SJSA1 (cell line): ENCODE measurements around the gene CLIC5. TPM values are rescaled to one million over a fixed set of nuclear protein-coding genes. Genes with fewer than 3 reads are reported as not detected.
A peak's percentile ranks its signal among the peaks of the same experiment; 100 is the strongest.

Source experiments
- DNase-seq, 2 experiments: peaks; one replicate each; pipeline ENCODE4 v3.0.0-alpha.2; 2015 to 2020; ENCODE audit warnings: low spot score in 2 of 2, low read depth in 1 of 2
- H3K27ac ChIP-seq: fragments of 250-450 bp; sonication (Bioruptor Pico); 2 replicates; pipeline ENCODE4 v1.5.1; 2020; ENCODE audit warnings: mild to moderate bottlenecking, moderate library complexity
- H3K27me3 ChIP-seq: fragments of 250-450 bp; sonication (Bioruptor Pico); replicated peaks from 2 replicates; pipeline ENCODE4 v1.5.1; 2020; ENCODE audit warnings: mild to moderate bottlenecking, moderate library complexity
- H3K36me3 ChIP-seq: fragments of 250-450 bp; sonication (Bioruptor Pico); 2 replicates; pipeline ENCODE4 v1.5.1; 2020; ENCODE audit warnings: mild to moderate bottlenecking
- H3K4me1 ChIP-seq: fragments of 250-450 bp; sonication (Bioruptor Pico); replicated peaks from 2 replicates; pipeline ENCODE4 v1.6.1; 2021; ENCODE audit warnings: mild to moderate bottlenecking
- H3K4me3 ChIP-seq: fragments of 250-450 bp; sonication (Bioruptor Pico); 2 replicates; pipeline ENCODE4 v1.5.1; 2020; ENCODE audit warnings: mild to moderate bottlenecking
- H3K9me3 ChIP-seq: fragments of 250-450 bp; sonication (Bioruptor Pico); replicated peaks from 2 replicates; pipeline ENCODE4 v1.5.1; 2020; ENCODE audit warnings: mild to moderate bottlenecking
- total RNA-seq: library from RNA; depleted of rRNA; stranded (reverse); fragments of >200 nt; shearing (Covaris generic); gene quantifications from 2 replicates; pipeline ENCODE4 v1.2.3, GENCODE V29; 2014

CLIC5 gene
- total RNA-seq, 1 experiment from 2014 or later, result 1.2 TPM

GRCh38 chr6:45959534-45960145 is 56.0 kb downstream of the CLIC5 start:
- DNase-seq, result peak in 1 of 2 experiments; percentile 40
- H3K36me3 ChIP-seq, result no peaks in the 10 kb centered on the region
- no peak overlapping the region for H3K4me3 ChIP-seq
- no peaks in the 10 kb centered on the region for H3K27me3 ChIP-seq
- peaks cover 21% of the 10 kb centered on the region for H3K4me1 ChIP-seq
- H3K27ac ChIP-seq, result no peak overlapping the region
- peaks cover 2% of the 10 kb centered on the region; the same call in 1 of the 2 replicates for H3K9me3 ChIP-seq

GRCh38 chr6:45956663-45957062 is 59.0 kb downstream of the CLIC5 start:
- Histone ChIP-seq H3K9me3 (no peaks in the 10 kb centered on the region), H3K4me1 (peaks cover 33% of the 10 kb centered on the region), H3K27ac (no peak overlapping the region), H3K27me3 (no peaks in the 10 kb centered on the region), H3K4me3 (no peak overlapping the region), H3K36me3 (no peaks in the 10 kb centered on the region)
- DNase-seq, result no peak

DNA sequence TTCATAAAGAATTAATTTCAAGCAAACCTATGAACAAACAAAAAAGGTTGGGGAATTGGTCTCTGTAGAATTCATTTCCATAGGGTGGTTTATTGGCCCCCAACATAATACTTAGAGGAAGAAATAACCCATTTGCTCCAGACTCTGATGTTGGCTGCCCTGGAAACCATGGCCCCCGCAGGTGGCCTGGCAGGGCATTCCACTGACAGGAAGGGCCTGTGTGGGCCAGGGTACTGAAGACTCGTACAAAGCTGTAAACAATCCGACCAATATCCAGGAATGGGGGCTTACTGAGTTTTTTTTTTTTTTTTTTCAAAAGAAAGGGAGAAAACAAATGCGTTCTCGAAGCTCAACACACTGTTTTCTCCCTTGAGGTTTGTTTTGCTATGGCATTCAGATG is 59.5 kb downstream of the CLIC5 start:
- H3K27me3 ChIP-seq, result no peaks in the 10 kb centered on the region

DNA sequence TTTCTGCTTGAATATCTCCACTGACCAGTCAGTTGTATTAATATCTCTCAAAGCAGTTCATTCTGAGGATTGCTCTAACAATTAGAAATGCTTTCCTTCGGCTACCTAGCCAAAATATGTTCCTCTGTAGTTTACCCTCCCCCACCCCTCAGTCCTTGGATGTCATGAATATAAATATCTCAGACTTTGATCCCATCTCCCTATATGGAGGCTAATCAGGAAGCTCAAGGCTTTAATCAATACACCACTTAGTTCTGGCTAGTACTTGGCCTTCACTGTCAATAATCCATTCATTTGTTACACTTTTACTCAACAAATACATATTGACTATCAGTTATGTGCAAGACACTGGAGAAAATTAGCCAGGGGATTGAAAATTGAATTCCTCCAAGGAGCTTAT is 60.1 kb downstream of the CLIC5 start:
- Histone ChIP-seq H3K4me3 (no peak overlapping the region), H3K36me3 (no peaks in the 10 kb centered on the region), H3K27ac (no peak overlapping the region), H3K4me1 (peaks cover 44% of the 10 kb centered on the region), H3K9me3 (no peaks in the 10 kb centered on the region), H3K27me3 (no peaks in the 10 kb centered on the region)
- no peak for DNase-seq

More for the DNA sequence above, 59.5 kb downstream of the CLIC5 start:
- H3K9me3 ChIP-seq, result no peaks in the 10 kb centered on the region
- DNase-seq, result no peak
- H3K27ac ChIP-seq, result no peak overlapping the region
- H3K4me1 ChIP-seq, result peaks cover 38% of the 10 kb centered on the region
- no peak overlapping the region for H3K4me3 ChIP-seq
- H3K36me3 ChIP-seq, result no peaks in the 10 kb centered on the region

- H3K9me3 ChIP-seq, result no peaks in the 10 kb centered on the region
- no peaks in the 10 kb centered on the region for H3K27me3 ChIP-seq
- peak overlapping the region; percentile 60 for H3K27ac ChIP-seq
- DNase-seq, result no peak
- no peaks in the 10 kb centered on the region for H3K36me3 ChIP-seq
- peaks cover 38% of the 10 kb centered on the region for H3K4me1 ChIP-seq
- H3K4me3 ChIP-seq, result no peak overlapping the region
These were observed 63.1 kb downstream of the CLIC5 start for GRCh38 chr6:45952546-45952945.

DNA sequence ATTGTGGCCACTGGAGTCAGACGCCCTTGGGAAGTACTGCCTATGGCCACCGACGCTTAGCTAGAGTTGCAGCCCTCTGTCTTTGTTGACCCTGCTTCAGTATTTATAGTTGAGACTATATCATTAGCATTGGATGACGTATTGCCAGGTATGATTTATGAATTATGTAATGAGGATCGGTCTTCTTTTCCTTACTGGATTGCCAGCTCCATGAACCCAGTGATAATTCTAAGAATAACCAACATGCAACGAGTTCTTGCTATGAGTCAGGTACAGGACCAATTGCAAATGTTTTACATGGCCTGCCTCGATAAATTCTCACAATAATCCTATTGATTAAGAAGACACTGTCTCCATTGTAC is 63.5 kb downstream of the CLIC5 start:
- no peaks in the 10 kb centered on the region for H3K27me3 ChIP-seq
- no peaks in the 10 kb centered on the region for H3K36me3 ChIP-seq
- H3K27ac ChIP-seq, result peak overlapping the region; percentile 60
- no peak for DNase-seq
- no peak overlapping the region for H3K4me3 ChIP-seq
- H3K9me3 ChIP-seq, result no peaks in the 10 kb centered on the region
- H3K4me1 ChIP-seq, result peaks cover 41% of the 10 kb centered on the region

DNA sequence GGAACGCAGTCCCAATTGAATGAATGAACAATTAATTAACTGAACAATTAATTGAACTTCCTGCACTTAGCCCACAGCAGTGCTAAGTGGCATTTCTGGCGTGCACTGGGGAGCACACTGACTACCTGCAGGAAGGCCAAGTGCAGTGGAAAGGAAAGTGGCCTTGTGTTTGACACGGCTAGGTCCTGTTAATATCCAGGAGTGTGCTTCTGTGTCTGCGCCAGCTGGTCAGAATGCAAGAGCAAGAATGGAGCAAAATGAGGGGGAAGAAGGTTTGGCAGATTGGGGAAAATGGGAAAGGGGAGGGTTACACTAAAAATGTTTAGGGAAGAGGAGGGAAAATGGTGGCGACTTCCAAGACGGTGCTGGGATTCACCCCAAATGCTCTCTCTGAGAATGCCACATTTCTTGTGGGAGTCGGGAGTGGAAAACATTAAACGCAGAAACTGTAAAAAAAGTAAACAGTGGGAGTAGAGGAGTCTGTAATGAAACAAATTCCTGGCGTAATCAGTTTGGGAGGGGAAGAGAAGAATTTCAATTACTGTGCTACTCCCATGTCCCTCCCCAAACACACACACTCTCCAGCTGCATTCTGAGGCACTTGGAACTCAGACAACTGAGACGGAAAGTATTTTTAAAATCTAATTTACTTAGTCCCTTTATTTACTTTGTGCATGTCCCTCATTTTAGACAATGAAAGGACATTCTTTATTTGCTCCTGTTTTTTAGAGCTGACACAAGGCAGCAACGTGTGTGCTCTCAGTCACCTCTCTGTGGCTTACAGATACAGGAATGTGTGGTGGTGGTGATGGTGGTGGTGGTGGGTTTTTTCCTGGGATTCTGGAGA is 64.1 kb downstream of the CLIC5 start:
- H3K4me1 ChIP-seq, result peaks cover 47% of the 10 kb centered on the region
- peak; percentile 75 to 93 for DNase-seq
- H3K36me3 ChIP-seq, result no peaks in the 10 kb centered on the region
- H3K4me3 ChIP-seq, result no peak overlapping the region
- H3K27ac ChIP-seq, result peak overlapping the region; percentile 60
- no peaks in the 10 kb centered on the region for H3K27me3 ChIP-seq
- no peaks in the 10 kb centered on the region for H3K9me3 ChIP-seq

GRCh38 chr6:45949256-45949655 is 66.4 kb downstream of the CLIC5 start:
- no peak for DNase-seq
- no peaks in the 10 kb centered on the region for H3K9me3 ChIP-seq
- no peak overlapping the region for H3K4me3 ChIP-seq
- H3K4me1 ChIP-seq, result peaks cover 66% of the 10 kb centered on the region
- H3K27ac ChIP-seq, result no peak overlapping the region
- no peaks in the 10 kb centered on the region for H3K36me3 ChIP-seq
- no peaks in the 10 kb centered on the region for H3K27me3 ChIP-seq

DNA sequence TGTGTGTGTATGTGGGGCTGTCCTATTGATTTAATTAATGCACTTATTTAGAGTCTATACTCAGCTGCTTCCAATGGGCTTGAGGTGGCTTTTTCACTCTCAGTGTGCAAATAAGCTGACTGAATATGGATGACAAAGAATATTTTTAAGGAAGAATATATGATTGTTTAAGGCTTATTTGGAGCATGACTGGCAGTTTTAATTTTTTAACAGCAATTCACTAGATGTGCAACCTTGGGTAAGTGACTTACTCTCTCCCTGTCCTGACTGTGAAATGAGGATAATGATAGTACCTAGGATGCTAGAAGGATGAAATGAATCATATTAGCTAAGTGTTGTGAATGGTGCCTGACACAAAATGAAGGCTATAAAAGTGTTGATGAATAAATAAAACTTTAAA is 67.9 kb downstream of the CLIC5 start:
- H3K4me3 ChIP-seq, result no peak overlapping the region
- no peak for DNase-seq
- no peak overlapping the region for H3K27ac ChIP-seq
- no peaks in the 10 kb centered on the region for H3K9me3 ChIP-seq
- H3K36me3 ChIP-seq, result no peaks in the 10 kb centered on the region
- no peaks in the 10 kb centered on the region for H3K27me3 ChIP-seq
- H3K4me1 ChIP-seq, result peaks cover 58% of the 10 kb centered on the region

DNA sequence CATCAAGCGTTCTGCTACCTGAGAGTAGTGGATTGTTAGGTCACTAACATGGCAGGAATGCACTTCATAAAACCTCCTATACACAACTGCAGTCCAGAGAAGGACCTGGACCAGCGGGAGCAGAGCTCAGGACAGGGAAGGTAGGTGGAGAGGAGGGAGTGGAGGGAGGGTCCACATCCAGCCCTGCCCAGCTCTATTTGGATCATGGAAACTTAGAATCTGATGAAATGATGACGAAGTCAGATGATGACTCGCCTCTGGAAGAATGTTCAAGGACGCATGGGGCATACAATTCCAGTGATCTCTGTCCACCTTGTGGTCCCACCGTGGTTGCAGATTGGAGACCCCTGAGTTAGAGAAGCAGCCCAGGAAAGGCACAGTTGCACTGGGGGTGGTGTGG is 68.8 kb downstream of the CLIC5 start:
- H3K27me3 ChIP-seq, result no peaks in the 10 kb centered on the region
- no peak overlapping the region for H3K4me3 ChIP-seq
- no peaks in the 10 kb centered on the region for H3K36me3 ChIP-seq
- H3K4me1 ChIP-seq, result peaks cover 50% of the 10 kb centered on the region
- H3K9me3 ChIP-seq, result no peaks in the 10 kb centered on the region
- H3K27ac ChIP-seq, result peak overlapping the region; percentile 5
- DNase-seq, result peak in 1 of 2 experiments; percentile 36

DNA sequence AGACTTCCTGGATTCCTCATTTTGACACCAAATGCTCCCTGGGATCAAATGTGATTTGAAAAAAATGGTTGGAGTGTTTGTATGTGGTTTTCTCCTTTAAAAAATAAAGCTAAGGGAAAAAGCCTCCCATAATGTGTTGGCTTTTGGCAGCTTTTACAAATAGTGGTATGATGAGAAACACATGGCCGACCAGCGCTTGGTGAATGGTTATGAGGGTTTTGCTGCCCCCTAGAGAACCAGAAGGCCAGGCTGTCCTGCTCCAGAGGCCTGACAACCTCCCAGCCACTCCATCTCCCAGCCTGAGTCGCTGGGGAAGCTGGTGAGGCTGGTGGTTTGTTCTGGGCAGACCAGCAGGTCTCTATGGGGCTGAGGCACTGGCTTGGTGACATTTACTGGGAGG is 69.3 kb downstream of the CLIC5 start:
- Histone ChIP-seq H3K27ac (peak overlapping the region; percentile 51), H3K27me3 (no peaks in the 10 kb centered on the region), H3K4me3 (no peak overlapping the region), H3K36me3 (no peaks in the 10 kb centered on the region), H3K4me1 (peaks cover 46% of the 10 kb centered on the region), H3K9me3 (no peaks in the 10 kb centered on the region)
- DNase-seq, result peak; percentile 80 to 81

- Histone ChIP-seq H3K36me3 (no peaks in the 10 kb centered on the region), H3K9me3 (no peaks in the 10 kb centered on the region), H3K4me1 (peaks cover 28% of the 10 kb centered on the region), H3K27ac (no peak overlapping the region), H3K27me3 (no peaks in the 10 kb centered on the region), H3K4me3 (no peak overlapping the region)
- DNase-seq, result no peak
These were observed 72.7 kb downstream of the CLIC5 start for GRCh38 chr6:45942953-45943352.

DNA sequence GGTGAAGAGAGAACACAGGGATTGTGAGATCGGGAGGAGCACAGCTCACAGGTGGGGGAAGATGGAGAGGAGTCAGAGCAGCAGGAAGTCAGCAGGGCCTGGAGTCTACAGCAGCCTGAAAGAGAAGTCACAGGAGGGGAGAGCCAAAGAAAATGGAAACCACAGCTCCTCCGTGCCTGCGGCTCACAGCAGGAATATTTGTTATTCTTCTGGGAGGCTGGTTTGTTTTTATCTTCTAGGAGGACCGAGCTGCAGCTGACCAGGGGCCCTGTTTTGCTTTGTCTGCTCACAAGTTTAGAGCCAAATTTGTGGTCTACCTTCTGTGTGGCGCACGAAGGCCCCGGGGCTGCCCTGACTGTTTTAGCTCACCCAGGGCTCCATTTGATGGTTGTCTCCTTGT is 81.8 kb downstream of the CLIC5 start:
- Histone ChIP-seq H3K36me3 (no peaks in the 10 kb centered on the region), H3K4me1 (peaks cover 59% of the 10 kb centered on the region), H3K27ac (peak overlapping the region; percentile 57), H3K9me3 (no peaks in the 10 kb centered on the region), H3K4me3 (no peak overlapping the region), H3K27me3 (no peaks in the 10 kb centered on the region)
- peak; percentile 89 to 95 for DNase-seq

DNA sequence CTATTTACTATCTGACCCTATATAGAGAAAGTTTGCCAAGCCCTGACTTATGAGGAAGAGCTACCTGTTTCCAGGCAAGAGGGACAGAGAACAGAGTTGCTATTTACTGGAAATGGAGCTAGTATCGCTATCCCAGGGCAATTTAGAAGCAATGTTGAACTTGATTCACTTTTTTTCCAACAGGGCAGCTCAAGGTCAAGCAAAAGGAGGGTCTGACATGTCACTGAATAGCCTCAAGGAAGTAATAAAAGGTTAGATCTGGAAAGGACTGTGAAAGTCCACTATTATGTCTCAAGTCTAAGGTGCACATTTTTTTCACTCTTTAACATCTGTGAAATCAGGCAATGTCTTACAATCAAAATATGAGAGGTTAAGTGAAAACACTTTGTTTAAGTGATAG is 84.4 kb downstream of the CLIC5 start:
- Histone ChIP-seq H3K36me3 (no peaks in the 10 kb centered on the region), H3K4me1 (peaks cover 79% of the 10 kb centered on the region), H3K27me3 (no peaks in the 10 kb centered on the region), H3K9me3 (no peaks in the 10 kb centered on the region), H3K27ac (peak overlapping the region; percentile 100), H3K4me3 (no peak overlapping the region)
- no peak for DNase-seq
